Melanocyte of skin (primary cell): ENCODE results near the gene INAFM1. TPM values are rescaled to one million over a fixed set of nuclear protein-coding genes. Genes with fewer than 3 reads are reported as not detected.

Source experiments
- small RNA-seq, 2 donors: library from RNA; depleted of rRNA; stranded (forward); fragments of <200 nt; gene quantifications; one replicate each; pipeline ENCODE3, GENCODE V24; 2012
- total RNA-seq, 2 donors: library from RNA; depleted of rRNA; stranded (reverse); fragments of >200 nt; gene quantifications; 2 replicates each; pipeline ENCODE4 v1.2.3, GENCODE V29; 2012

INAFM1 gene
- total RNA-seq, result under 1 TPM; 0.69 to 1.00 TPM

GRCh38 chr19:47274071-47274890 is at the start of gene INAFM1:
Gene INAFM1 (plus strand): TSS chr19:47274885. CDS start chr19:47274920, 35 bp downstream.

GRCh38 chr19:47230921-47231214 is 43.8 kb upstream of the INAFM1 start, which contains the start of gene BBC3:
Gene BBC3 (minus strand): TSS chr19:47231199. CDS start chr19:47228431, 2,768 bp downstream.

GRCh38 chr19:47255879-47256692 is 18.6 kb upstream of the INAFM1 start, which contains the start of gene CCDC9:
Gene CCDC9 (plus strand): TSS chr19:47256525. CDS start chr19:47258401, 1,876 bp downstream.

GRCh38 chr19:47309608-47310007 is 34.9 kb downstream of the INAFM1 start, which contains the start of gene C5AR1:
Gene C5AR1 (plus strand): TSS chr19:47309861. CDS start chr19:47309896, 35 bp downstream.

Small RNA genes within 50 kb of the gene (small RNA-seq; reads per million reads assigned to genes)
- gene MIR3190, result 0 reads per million in 2 donors

Other genes starting within 250 kb of the INAFM1 start
- 10 to 100 TPM; 31.0 to 35.3 TPM for gene TMEM160, start 226.3 kb upstream of the INAFM1 start, total RNA-seq
- gene ZC3H4, start 161.1 kb upstream of the INAFM1 start, total RNA-seq, result 10 to 100 TPM; 17.6 to 19.6 TPM
- 100 to 1,000 TPM in 1 of 2 donors, 10 to 100 TPM in 1; 81.2 to 154 TPM for gene SAE1, start 144.1 kb upstream of the INAFM1 start, total RNA-seq
- 1 to 10 TPM; 5.0 to 8.9 TPM for gene BBC3, start 43.7 kb upstream of the INAFM1 start, total RNA-seq
- gene CCDC9, start 18.4 kb upstream of the INAFM1 start, total RNA-seq, result 1 to 10 TPM; 2.1 to 4.3 TPM
- gene C5AR1, start 35.0 kb downstream of the INAFM1 start, total RNA-seq, result under 1 TPM; under 0.01 to 0.33 TPM
- gene C5AR2, start 57.3 kb downstream of the INAFM1 start, total RNA-seq, result not detected
- 10 to 100 TPM; 11.0 to 15.3 TPM for gene DHX34, start 74.4 kb downstream of the INAFM1 start, total RNA-seq
- 10 to 100 TPM; 11.0 to 29.3 TPM for gene MEIS3, start 144.6 kb downstream of the INAFM1 start, total RNA-seq
- gene SLC8A2, start 197.0 kb downstream of the INAFM1 start, total RNA-seq, result 1 to 10 TPM in 1 of 2 donors, under 1 TPM in 1; 0.33 to 1.0 TPM
- gene KPTN, start 209.3 kb downstream of the INAFM1 start, total RNA-seq, result 1 to 10 TPM; 4.5 to 8.0 TPM
- gene NAPA, start 240.2 kb downstream of the INAFM1 start, total RNA-seq, result 100 to 1,000 TPM; 269 to 270 TPM